T1000 (cell line): ENCODE results near the gene WASHC1.
"Not testable (repeated sequence)": the region's sequence is repeated elsewhere in the genome, so short reads cannot be mapped to it uniquely, and the experiment has no call there.

ENCODE experiments used
- DNase-seq: peaks from one replicate; lab custom pipeline; 2025; ENCODE audit warnings: mixed read lengths; lab: John Stamatoyannopoulos, UW

WASHC1 gene

DNA sequence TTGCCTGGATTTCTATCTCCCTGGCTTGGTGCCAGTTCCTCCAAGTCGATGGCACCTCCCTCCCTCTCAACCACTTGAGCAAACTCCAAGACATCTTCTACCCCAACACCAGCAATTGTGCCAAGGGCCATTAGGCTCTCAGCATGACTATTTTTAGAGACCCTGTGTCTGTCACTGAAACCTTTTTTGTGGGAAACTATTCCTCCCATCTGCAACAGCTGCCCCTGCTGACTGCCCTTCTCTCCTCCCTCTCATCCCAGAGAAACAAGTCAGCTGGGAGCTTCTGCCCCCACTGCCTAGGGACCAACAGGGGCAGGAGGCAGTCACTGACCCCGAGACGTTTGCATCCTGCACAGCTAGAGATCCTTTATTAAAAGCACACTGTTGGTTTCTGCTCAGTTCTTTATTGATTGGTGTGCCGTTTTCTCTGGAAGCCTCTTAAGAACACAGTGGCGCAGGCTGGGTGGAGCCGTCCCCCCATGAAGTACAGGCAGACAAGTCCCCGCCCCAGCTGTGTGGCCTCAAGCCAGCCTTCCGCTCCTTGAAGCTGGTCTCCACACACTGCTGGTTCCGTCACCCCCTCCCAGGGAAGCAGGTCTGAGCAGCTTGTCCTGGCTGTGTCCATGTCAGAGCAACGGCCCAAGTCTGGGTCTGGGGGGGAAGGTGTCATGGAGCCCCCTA is 15.0 kb downstream of the WASHC1 start:
- not testable (repeated sequence) for DNase-seq

DNA sequence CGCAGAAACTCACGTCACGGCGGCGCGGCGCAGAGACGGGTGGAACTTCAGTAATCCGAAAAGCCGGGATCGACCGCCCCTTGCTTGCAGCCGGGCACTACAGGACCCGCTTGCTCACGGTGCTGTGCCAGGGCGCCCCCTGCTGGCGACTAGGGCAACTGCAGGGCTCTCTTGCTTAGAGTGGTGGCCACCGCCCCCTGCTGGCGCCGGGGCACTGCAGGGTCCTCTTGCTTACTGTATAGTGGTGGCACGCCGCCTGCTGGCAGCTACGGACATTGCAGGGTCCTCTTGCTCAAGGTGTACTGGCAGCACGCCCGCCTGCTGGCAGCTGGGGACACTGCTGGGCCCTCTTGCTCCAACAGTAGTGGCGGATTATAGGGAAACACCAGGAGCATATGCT is 18.1 kb downstream of the WASHC1 start:
- not testable (repeated sequence) for DNase-seq

DNA sequence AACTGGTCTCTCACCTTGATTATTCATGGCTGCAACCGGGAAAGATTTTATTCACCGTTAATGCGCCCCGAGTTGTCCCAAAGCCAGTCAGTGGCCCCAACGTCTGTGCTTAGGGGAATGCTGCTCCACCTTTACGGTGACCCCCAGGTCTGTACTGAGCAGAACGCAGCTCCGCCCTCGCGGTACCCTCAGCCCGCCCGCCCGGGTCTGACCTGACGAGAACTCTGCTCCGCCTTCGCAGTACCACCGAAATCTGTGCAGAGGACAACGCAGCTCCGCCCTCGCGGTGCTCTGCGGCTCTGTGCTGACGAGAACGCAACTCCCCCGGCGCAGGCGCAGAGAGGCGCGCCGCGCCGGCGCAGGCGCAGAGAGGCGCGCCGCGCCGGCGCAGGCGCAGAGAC is 18.6 kb downstream of the WASHC1 start:
- not testable (repeated sequence) for DNase-seq

DNA sequence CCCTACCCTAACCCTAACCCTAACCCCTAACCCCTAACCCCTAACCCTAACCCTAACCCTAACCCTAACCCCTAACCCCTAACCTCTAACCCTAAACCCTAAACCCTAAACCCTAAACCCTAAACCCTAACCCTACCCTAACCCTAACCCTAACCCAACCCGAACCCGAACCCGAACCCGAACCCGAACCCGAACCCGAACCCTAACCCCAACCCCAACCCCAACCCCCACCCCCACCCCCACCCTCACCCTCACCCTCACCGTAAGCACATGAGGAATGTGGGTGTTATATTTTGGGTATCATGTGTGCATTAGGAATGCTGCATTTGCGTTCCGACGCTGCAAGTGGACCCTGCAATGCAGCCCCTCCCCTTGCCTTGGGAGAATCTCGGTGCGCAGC is 19.0 kb downstream of the WASHC1 start:
- DNase-seq, result not testable (repeated sequence)
